GM12878 (cell line): ENCODE measurements around the gene MYH9. TPM values are rescaled to one million over a fixed set of nuclear protein-coding genes. Genes with fewer than 3 reads are reported as not detected.

ENCODE experiments used
- ATAC-seq: fragments of 200-7000 bp; cut with Tn5 transposase; 3 replicates; pipeline ENCODE4 v1.9.1; 2020; ENCODE audit warnings: mild to moderate bottlenecking, moderate library complexity
- BruUV-seq: library from RNA; stranded (reverse); fragments of 400-500 nt; replicated peaks from 2 replicates; lab custom pipeline; 2021; lab: Mats Ljungman, UMichigan
- CTCF ChIA-PET: fragments of 300-600 bp; sonication (Branson Sonifier 250); formaldehyde crosslinking; extraction: SDS; loops from one replicate; lab custom pipeline; 2021; ENCODE audit warnings: inconsistent platforms; lab: Yijun Ruan, JAX
- POLR2A ChIA-PET: fragments of 350-600 bp; formaldehyde crosslinking; extraction: SDS; loops from one replicate; lab custom pipeline; 2021; ENCODE audit warnings: inconsistent platforms; lab: Charles Lee
- RAD21 ChIA-PET: fragments of 300-600 bp; sonication (Branson Sonifier 250); formaldehyde crosslinking; loops from one replicate; lab custom pipeline; 2023; ENCODE audit warnings: antibody characterized with exemption; ENCODE audit not compliant: unreplicated experiment; lab: Charles Lee
- SMC1A ChIA-PET: fragments of 300-600 bp; sonication (Branson Sonifier 250); formaldehyde crosslinking; loops from one replicate; lab custom pipeline; 2023; ENCODE audit not compliant: unreplicated experiment, uncharacterized antibody; lab: Charles Lee
- DNase-seq: peaks from one replicate; pipeline ENCODE4 v3.0.0-alpha.2; 2011; ENCODE audit warnings: low read depth, low spot score
- FAIRE-seq: peaks from 3 replicates; lab custom pipeline; 2011; peaks lifted over from hg19 to GRCh38; lab: Jason Lieb, UNC
- H2AFZ ChIP-seq: 2 replicates; pipeline ENCODE4 v1.6.0; 2011; ENCODE audit warnings: low read depth, low read length, control low read depth; ENCODE audit not compliant: control insufficient read depth
- H3K27ac ChIP-seq: 2 replicates; pipeline ENCODE4 v1.5.1; 2011; ENCODE audit warnings: control low read depth; ENCODE audit not compliant: control insufficient read depth, insufficient read depth
- H3K27me3 ChIP-seq, 2 experiments: replicated peaks in 1 of 2; 2 replicates each; pipeline versions ENCODE4 v1.6.0 to v1.6.1; 2011; ENCODE audit warnings: low read length in 1 of 2; ENCODE audit not compliant: control insufficient read depth in 2 of 2, insufficient read depth in 2 of 2
- H3K36me3 ChIP-seq, 2 experiments: 2 replicates each; pipeline ENCODE4 v1.5.1; 2011; ENCODE audit warnings: low read length in 1 of 2; ENCODE audit not compliant: control insufficient read depth in 2 of 2, insufficient read depth in 2 of 2
- H3K4me1 ChIP-seq: 2 replicates; pipeline ENCODE4 v1.6.1; 2011; ENCODE audit warnings: mild to moderate bottlenecking, low read length, moderate library complexity, mixed read lengths; ENCODE audit not compliant: control insufficient read depth, insufficient read depth
- H3K4me2 ChIP-seq: 2 replicates; pipeline ENCODE4 v1.6.0; 2011; ENCODE audit warnings: control low read depth; ENCODE audit not compliant: control insufficient read depth, insufficient read depth
- H3K4me3 ChIP-seq: fragments of 200-600 bp; sonication (generic); 2 replicates; pipeline ENCODE4 v1.5.1; 2016
- H3K79me2 ChIP-seq: 2 replicates; pipeline ENCODE4 v1.6.0; 2011; ENCODE audit warnings: low read length; ENCODE audit not compliant: control insufficient read depth, insufficient read depth
- H3K9ac ChIP-seq: 2 replicates; pipeline ENCODE4 v1.8.0; 2011; ENCODE audit warnings: low read length, control low read depth, mixed read lengths; ENCODE audit not compliant: control insufficient read depth, insufficient read depth
- H3K9me3 ChIP-seq: replicated peaks from 3 replicates; pipeline ENCODE4 v1.5.1; 2011; ENCODE audit warnings: mild to moderate bottlenecking, low read length; ENCODE audit not compliant: control insufficient read depth, insufficient read depth
- H4K20me1 ChIP-seq: 2 replicates; pipeline ENCODE4 v1.6.0; 2011; ENCODE audit not compliant: control insufficient read depth, insufficient read depth
- CEBPB ChIP-seq, 2 experiments: fragments of 150-350 bp in 1 of 2; IDR thresholded peaks; 2 replicates each; pipeline ENCODE4 v1.6.1; 2012 to 2014; ENCODE audit warnings: low read depth in 2 of 2, low read length in 2 of 2, borderline replicate concordance in 1 of 2, inconsistent platforms in 1 of 2
- GABPA ChIP-seq: IDR thresholded peaks from 2 replicates; pipeline ENCODE4 v1.6.1; 2014; ENCODE audit warnings: antibody characterized with exemption, low read depth, mild to moderate bottlenecking, inconsistent platforms
- MTA2 ChIP-seq: fragments of 450-650 bp; IDR thresholded peaks from 2 replicates; pipeline ENCODE4 v1.6.1; 2016; ENCODE audit warnings: low read depth, mild to moderate bottlenecking, moderate library complexity
- NRF1 ChIP-seq: conservative IDR thresholded peaks from 2 replicates; pipeline ENCODE4 v1.6.1; 2011; ENCODE audit warnings: mild to moderate bottlenecking, low read depth, low read length, improper control_type of control experiment
- TCF7 ChIP-seq: IDR thresholded peaks from 2 replicates; pipeline ENCODE4 v1.6.1; 2014; ENCODE audit warnings: antibody characterized with exemption, borderline replicate concordance
- WGBS: methylation state at CpG from one replicate; pipeline ENCODE4 v1.1.6; 2016; ENCODE audit warnings: low lambda C conversion rate; ENCODE audit not compliant: insufficient replicate concordance, insufficient coverage; ENCODE audit errors: missing lambda C conversion rate; 5-methylcytosine and 5-hydroxymethylcytosine counted together
- in situ Hi-C: fragments of 300-500 bp; cut with MboI; formaldehyde crosslinking; loops from 9 replicates; pipeline ENCODE4 v1.14.3; 2018; ENCODE audit warnings: mixed read lengths
- intact Hi-C: fragments of 100-400 bp; cut with micrococcal nuclease; formaldehyde crosslinking; loops from one replicate; pipeline ENCODE4 v1.14.2; 2022; ENCODE audit not compliant: unreplicated experiment
- polyA plus RNA-seq, 11 experiments: library from polyadenylated mRNA; depleted of rRNA in 4 of 11; unstranded in 6 of 11; stranded (reverse) in 5 of 11; fragments of >200 nt; fragmentation: Nextera tagmentation in 4 of 11; fragmentation: Illumina TruSeq in 1 of 11; extraction: Ambion mirVana in 4 of 11; extraction: Trizol in 1 of 11; gene quantifications; 1 replicate in 1 of 11; 2 replicates in 10 of 11; pipeline versions ENCODE4 v1.2.1 to v1.2.3, GENCODE V29; 2011 to 2016; ENCODE audit warnings: inconsistent platforms in 2 of 11, missing spikeins in 2 of 11, low read depth in 1 of 11
- total RNA-seq, 4 experiments: library from RNA; depleted of rRNA in 3 of 4; stranded (reverse); fragments of >200 nt in 3 of 4; fragmentation: Illumina TruSeq in 1 of 4; extraction: Trizol in 1 of 4; gene quantifications; 2 replicates each; pipeline versions ENCODE4 v1.2.1 to v1.2.3, GENCODE V29; 2013 to 2021
- TF ChIP-seq, protein P1 (sequence below): fragments of 450-650 bp; IDR thresholded peaks from 2 replicates; pipeline ENCODE4 v1.6.1; 2017; ENCODE audit warnings: mild to moderate bottlenecking, low read depth, inconsistent platforms; ENCODE audit not compliant: poor library complexity, severe bottlenecking
- TF ChIP-seq, protein P2 (sequence below): fragments of 450-650 bp; conservative IDR thresholded peaks from 2 replicates; pipeline ENCODE4 v1.6.1; 2017; ENCODE audit warnings: mild to moderate bottlenecking, moderate library complexity

The MYH9 gene
- total and polyA plus RNA-seq, 10 of the 15 experiments (the other 5 are each of a cell fraction or from before 2014, with no cell fraction given): 5.1 to 525 (median 145) TPM

DNA sequence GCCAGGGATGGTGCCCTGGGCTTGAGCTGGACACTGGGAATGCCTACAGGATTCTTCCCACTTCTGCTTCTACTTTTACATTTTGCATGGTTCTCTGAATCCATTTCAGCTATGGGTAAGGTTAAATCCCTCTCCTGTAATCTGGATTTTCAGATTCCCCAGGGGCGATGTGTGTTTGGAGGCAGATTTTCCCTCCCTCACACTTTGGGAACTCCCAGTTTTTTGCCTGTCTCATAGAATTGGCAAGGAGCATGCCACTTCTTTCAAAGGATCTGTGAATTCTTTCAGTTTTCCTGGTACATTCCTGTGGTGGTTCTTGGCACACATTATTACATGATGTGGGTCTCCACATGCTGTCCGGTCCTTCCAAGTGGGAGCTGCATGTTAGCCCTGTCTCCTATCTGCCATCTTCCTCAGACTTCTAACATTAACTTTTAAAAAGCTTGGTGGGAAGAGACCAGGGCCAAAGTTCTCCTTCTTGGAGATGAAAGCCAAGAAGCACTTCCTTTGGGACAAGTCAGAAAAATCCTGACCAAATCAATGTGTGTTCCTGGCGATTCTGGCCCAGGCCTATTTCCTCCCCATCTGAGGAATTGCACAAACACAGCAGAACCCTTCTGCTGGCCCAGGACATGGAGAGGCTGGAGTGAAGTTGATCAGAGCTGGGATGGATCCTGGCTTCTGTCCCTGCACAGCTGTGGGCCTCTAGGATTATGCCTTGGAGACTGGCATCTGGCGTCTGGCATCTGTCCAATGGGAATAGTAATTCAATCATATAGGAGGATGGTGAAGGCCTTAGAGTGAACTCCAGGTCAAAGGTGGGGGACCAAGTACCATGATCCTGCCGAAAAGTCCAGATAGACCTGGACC, 143.0 kb downstream of the MYH9 start:
- ChIA-PET RAD21 (interaction anchor here (1.4 kb wide), 1 partner anchor 50 kb away, joined by 3 read pairs; no protein-coding TSS in a partner anchor), CTCF (interaction anchor here (0.9 to 1.2 kb wide), 2 partner anchors 8 to 41 kb away, joined by 3 to 4 read pairs; partner anchors contain the start of gene APOL1)

More for the DNA sequence above, 143.0 kb downstream of the MYH9 start:
- peaks cover 7% of the 10 kb centered on the region for H3K4me1 ChIP-seq
- H3K9ac ChIP-seq: no peak overlapping the region
- ATAC-seq (no peak), DNase-seq (no peak), FAIRE-seq (no peak)
- POLR2A ChIA-PET: interaction anchor here (1.5 kb wide), 1 partner anchor 9 kb away, joined by 9 read pairs; the partner anchor contains the start of gene APOL1
- no peaks in the 10 kb centered on the region for H3K27me3 ChIP-seq
- no peaks in the 10 kb centered on the region for H4K20me1 ChIP-seq
- no peaks in the 10 kb centered on the region for H3K79me2 ChIP-seq
- intact Hi-C loops: no loop called here
- BruUV-seq: no TSS peak
- H3K4me2 ChIP-seq: no peak overlapping the region
- no peak overlapping the region for H3K4me3 ChIP-seq
- no peak overlapping the region for H3K27ac ChIP-seq
- TF ChIP-seq TCF7 (no peak), NRF1 (no peak), CEBPB (IDR thresholded peaks at IDR 0.05; ENCODE audit: borderline replicate concordance in 1 of 2, low read depth in 2 of 2, low read length in 2 of 2) (no peak), GABPA (no peak), MTA2 (no peak)
- TF ChIP-seq, protein P1, sequence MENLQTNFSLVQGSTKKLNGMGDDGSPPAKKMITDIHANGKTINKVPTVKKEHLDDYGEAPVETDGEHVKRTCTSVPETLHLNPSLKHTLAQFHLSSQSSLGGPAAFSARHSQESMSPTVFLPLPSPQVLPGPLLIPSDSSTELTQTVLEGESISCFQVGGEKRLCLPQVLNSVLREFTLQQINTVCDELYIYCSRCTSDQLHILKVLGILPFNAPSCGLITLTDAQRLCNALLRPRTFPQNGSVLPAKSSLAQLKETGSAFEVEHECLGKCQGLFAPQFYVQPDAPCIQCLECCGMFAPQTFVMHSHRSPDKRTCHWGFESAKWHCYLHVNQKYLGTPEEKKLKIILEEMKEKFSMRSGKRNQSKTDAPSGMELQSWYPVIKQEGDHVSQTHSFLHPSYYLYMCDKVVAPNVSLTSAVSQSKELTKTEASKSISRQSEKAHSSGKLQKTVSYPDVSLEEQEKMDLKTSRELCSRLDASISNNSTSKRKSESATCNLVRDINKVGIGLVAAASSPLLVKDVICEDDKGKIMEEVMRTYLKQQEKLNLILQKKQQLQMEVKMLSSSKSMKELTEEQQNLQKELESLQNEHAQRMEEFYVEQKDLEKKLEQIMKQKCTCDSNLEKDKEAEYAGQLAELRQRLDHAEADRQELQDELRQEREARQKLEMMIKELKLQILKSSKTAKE: no peak
- TF ChIP-seq, protein P2, sequence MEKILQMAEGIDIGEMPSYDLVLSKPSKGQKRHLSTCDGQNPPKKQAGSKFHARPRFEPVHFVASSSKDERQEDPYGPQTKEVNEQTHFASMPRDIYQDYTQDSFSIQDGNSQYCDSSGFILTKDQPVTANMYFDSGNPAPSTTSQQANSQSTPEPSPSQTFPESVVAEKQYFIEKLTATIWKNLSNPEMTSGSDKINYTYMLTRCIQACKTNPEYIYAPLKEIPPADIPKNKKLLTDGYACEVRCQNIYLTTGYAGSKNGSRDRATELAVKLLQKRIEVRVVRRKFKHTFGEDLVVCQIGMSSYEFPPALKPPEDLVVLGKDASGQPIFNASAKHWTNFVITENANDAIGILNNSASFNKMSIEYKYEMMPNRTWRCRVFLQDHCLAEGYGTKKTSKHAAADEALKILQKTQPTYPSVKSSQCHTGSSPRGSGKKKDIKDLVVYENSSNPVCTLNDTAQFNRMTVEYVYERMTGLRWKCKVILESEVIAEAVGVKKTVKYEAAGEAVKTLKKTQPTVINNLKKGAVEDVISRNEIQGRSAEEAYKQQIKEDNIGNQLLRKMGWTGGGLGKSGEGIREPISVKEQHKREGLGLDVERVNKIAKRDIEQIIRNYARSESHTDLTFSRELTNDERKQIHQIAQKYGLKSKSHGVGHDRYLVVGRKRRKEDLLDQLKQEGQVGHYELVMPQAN: no peak
- no peak overlapping the region for H2AFZ ChIP-seq
- H3K36me3 ChIP-seq: no peaks in the 10 kb centered on the region
- in situ Hi-C loops: no loop called here
- 75% methylated on average over 5 of the region's 5 CpGs for WGBS
- SMC1A ChIA-PET: interaction anchor here (1.5 to 1.7 kb wide), 3 partner anchors 9 to 82 kb away, joined by 4 to 11 read pairs (median 6); partner anchors contain the start of gene APOL1
- H3K9me3 ChIP-seq: no peaks in the 10 kb centered on the region
